ENCODE data around the gene SLC66A2.

Gene SLC66A2

DNA sequence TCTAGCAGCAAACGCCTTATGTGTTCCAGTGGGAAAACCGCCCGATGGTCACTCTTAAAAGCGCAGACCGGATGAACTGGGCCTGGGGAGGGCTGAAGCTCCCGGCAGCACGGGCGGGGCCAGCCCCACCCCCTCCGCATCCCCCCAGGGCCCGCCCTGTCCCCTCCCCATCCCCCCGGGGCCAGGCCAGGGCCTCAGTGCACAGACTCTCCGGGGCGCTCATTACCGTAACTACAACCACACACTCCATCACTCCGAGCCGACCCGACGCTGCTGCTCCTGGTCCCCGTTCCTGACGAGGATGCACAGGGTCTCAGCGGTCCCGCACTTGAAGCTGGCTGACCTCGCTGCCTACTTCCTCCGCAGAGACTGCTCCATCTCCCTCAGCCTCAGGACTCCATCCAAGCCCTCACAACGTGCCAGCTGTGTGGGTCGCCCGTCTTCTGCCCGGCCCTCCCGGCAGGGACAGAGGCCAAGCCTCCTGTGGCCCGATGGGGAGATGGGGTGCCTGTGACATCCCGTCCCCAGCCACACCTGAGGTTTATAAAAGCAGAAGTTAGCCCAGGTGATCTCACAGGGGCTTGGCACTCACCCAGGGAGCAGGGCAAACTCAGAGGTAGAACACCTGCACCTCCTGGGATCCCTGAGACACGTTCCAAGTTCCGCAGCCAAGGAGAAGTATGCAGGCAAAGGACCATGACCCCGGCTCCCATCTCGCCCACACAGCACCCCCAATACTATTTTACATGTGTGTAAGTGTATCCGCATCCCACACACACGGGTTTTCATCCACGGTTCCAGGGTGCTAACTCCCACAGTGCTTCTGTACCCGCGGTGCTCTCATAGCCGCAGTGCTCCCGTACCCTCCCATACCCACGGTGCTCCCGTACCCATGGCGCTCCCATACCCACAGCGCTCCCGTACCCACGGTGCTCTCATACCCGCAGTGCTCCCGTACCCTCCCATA is 36.0 kb downstream of the SLC66A2 start:
- H3K36me3 ChIP-seq (ENCODE audit: control insufficient read depth, insufficient read depth, low read length), result no peaks in the 10 kb centered on the region

DNA sequence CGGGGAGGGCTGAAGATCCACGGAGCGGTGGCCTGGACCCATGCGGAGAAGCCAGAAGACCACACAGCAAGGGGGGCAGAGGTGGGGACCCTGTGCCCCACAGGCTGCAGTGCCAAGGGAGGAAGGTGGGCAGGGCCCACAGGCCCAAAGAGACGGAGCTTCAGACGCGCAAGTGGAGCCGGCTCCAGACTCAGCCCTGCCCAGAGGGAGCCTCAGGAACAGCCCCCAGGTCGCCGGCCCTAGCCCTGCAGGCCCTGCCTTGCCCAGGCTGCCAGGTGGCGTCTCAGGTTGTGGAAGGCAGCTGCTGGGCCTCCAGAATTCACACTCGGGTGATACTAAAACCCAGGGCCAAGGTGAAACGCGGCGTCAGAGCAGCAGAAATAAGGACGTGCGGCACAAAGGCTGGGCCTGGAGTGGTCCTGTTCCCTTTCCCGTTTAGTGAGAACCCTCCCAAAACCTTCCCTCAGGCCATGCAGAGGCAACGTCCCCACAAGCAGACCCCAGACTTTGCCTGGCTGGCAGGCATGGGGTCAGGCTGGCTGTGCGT is 36.8 kb downstream of the SLC66A2 start:
- Histone ChIP-seq H3K4me2 (ENCODE audit: low read length) (no peak overlapping the region), H3K27ac (no peak overlapping the region), H3K27me3 (ENCODE audit: control insufficient read depth, insufficient read depth, low read length) (no peaks in the 10 kb centered on the region), H3K4me3 (ENCODE audit: low read depth, low read length) (no peak overlapping the region), H3K9me3 (ENCODE audit: control insufficient read depth, low read length) (no peaks in the 10 kb centered on the region), H3K4me1 (no peaks in the 10 kb centered on the region), H3K9ac (no peak overlapping the region), H3K79me2 (peaks cover 54% of the 10 kb centered on the region), H2AFZ (no peak overlapping the region), H3K36me3 (ENCODE audit: control insufficient read depth, insufficient read depth, low read length) (no peaks in the 10 kb centered on the region)
- TF ChIP-seq CTCF (IDR thresholded peaks at IDR 0.05), result no peak

More for the DNA sequence above, 36.0 kb downstream of the SLC66A2 start:
- Histone ChIP-seq H3K4me2 (ENCODE audit: low read length) (no peak overlapping the region), H3K79me2 (peaks cover 54% of the 10 kb centered on the region), H3K4me1 (no peaks in the 10 kb centered on the region), H3K4me3 (ENCODE audit: low read depth, low read length) (no peak overlapping the region), H3K27ac (no peak overlapping the region), H3K9ac (no peak overlapping the region), H3K27me3 (ENCODE audit: control insufficient read depth, insufficient read depth, low read length) (no peaks in the 10 kb centered on the region), H3K9me3 (ENCODE audit: control insufficient read depth, low read length) (no peaks in the 10 kb centered on the region), H2AFZ (no peak overlapping the region)
- TF ChIP-seq CTCF (IDR thresholded peaks at IDR 0.05), result no peak

GRCh38 chr18:79912994-79913831 is 38.2 kb downstream of the SLC66A2 start:
- no peaks in the 10 kb centered on the region for H3K27me3 ChIP-seq (ENCODE audit: control insufficient read depth, insufficient read depth, low read length)
- H3K4me3 ChIP-seq (ENCODE audit: low read depth, low read length), result no peak overlapping the region
- H3K79me2 ChIP-seq, result peaks cover 43% of the 10 kb centered on the region
- TF ChIP-seq CTCF (IDR thresholded peaks at IDR 0.05), result no peak
- no peaks in the 10 kb centered on the region for H3K4me1 ChIP-seq
- no peaks in the 10 kb centered on the region for H3K36me3 ChIP-seq (ENCODE audit: control insufficient read depth, insufficient read depth, low read length)
- H3K4me2 ChIP-seq (ENCODE audit: low read length), result no peak overlapping the region
- H3K9ac ChIP-seq, result no peak overlapping the region
- no peak overlapping the region for H3K27ac ChIP-seq
- no peak overlapping the region for H2AFZ ChIP-seq
- H3K9me3 ChIP-seq (ENCODE audit: control insufficient read depth, low read length), result no peaks in the 10 kb centered on the region

DNA sequence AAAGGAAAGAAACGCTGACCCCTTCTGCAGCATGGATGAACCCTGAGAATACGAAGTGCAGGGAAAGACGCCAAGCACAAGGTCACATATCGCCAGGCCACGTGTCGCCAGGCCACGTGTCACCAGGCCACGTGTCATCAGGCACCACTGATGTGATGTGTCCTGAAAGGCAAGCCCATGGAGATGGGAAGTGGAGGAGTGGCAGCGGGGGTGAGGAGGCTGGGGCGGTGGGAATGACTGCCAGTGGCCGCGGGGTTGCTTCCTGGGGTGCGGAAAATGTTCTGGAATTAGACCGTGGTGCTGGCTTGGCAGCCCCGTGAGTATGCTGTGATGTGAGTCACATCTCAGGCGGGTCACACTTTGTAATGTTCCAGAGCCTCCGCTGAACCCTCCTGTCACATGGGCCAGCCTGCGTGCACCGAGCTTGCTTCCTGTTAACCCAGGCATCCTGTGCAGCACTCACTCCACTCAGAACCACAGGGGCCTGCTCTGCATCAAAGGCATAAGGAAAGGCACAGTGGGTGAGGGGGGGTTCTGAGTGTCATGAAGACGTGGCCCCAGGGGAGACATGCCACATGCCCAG is 39.0 kb downstream of the SLC66A2 start:
- no peak for TF ChIP-seq CTCF (IDR thresholded peaks at IDR 0.05)
- Histone ChIP-seq H2AFZ (no peak overlapping the region), H3K4me2 (ENCODE audit: low read length) (no peak overlapping the region), H3K27ac (no peak overlapping the region), H3K79me2 (peaks cover 36% of the 10 kb centered on the region), H3K4me3 (ENCODE audit: low read depth, low read length) (no peak overlapping the region), H3K9me3 (ENCODE audit: control insufficient read depth, low read length) (no peaks in the 10 kb centered on the region), H3K27me3 (ENCODE audit: control insufficient read depth, insufficient read depth, low read length) (no peaks in the 10 kb centered on the region), H3K4me1 (no peaks in the 10 kb centered on the region), H3K9ac (no peak overlapping the region), H3K36me3 (ENCODE audit: control insufficient read depth, insufficient read depth, low read length) (no peaks in the 10 kb centered on the region)

Data from parathyroid adenoma (tissue), 2 donors.